OCI-LY7 (cell line): Measurements from ENCODE around the gene C14orf39. TPM values are rescaled to one million over a fixed set of nuclear protein-coding genes. Genes with fewer than 3 reads are reported as not detected.

ENCODE experiments used
- BruUV-seq: library from RNA; stranded (reverse); fragments of 400-500 nt; replicated peaks from 2 replicates; lab custom pipeline; 2021; lab: Mats Ljungman, UMichigan
- CTCF ChIA-PET: fragments of 300-600 bp; sonication (Branson Sonifier 250); formaldehyde crosslinking; loops from one replicate; lab custom pipeline; 2022; ENCODE audit warnings: antibody characterized with exemption; ENCODE audit not compliant: unreplicated experiment; lab: Charles Lee
- POLR2A ChIA-PET: fragments of 300-600 bp; sonication (Branson Sonifier 250); formaldehyde crosslinking; loops from one replicate; lab custom pipeline; 2022; ENCODE audit warnings: antibody characterized with exemption; lab: Charles Lee
- DNase-seq: peaks from one replicate; pipeline ENCODE4 v3.0.0-alpha.2; 2015; ENCODE audit warnings: low spot score
- H2AFZ ChIP-seq: fragments of 200-600 bp; sonication (generic), shearing (Covaris generic); 2 replicates; pipeline ENCODE4 v1.6.1; 2014; ENCODE audit warnings: mild to moderate bottlenecking, antibody characterized with exemption, low read length, moderate library complexity
- H3K27ac ChIP-seq: fragments of 200-600 bp; sonication (generic); 2 replicates; pipeline ENCODE4 v1.5.1; 2014; ENCODE audit warnings: mixed run types, low read depth, mild to moderate bottlenecking, moderate library complexity, low read length, inconsistent platforms; ENCODE audit not compliant: poor library complexity, severe bottlenecking
- H3K36me3 ChIP-seq: fragments of 200-600 bp; sonication (generic); 2 replicates; pipeline ENCODE4 v1.6.1; 2014; ENCODE audit warnings: mild to moderate bottlenecking, antibody characterized with exemption, low read length, moderate library complexity, mixed read lengths; ENCODE audit not compliant: insufficient read depth
- H3K4me1 ChIP-seq: fragments of 200-600 bp; sonication (generic); 2 replicates; pipeline ENCODE4 v1.5.1; 2014; ENCODE audit warnings: mild to moderate bottlenecking, low read length; ENCODE audit not compliant: insufficient read depth, poor library complexity, severe bottlenecking
- H3K4me2 ChIP-seq: fragments of 200-600 bp; sonication (generic); 2 replicates; pipeline ENCODE4 v1.6.1; 2014; ENCODE audit warnings: mild to moderate bottlenecking, low read length
- H3K4me3 ChIP-seq: fragments of 200-600 bp; sonication (generic); 2 replicates; pipeline ENCODE4 v1.5.1; 2014; ENCODE audit warnings: mild to moderate bottlenecking, low read depth, low read length; ENCODE audit not compliant: poor library complexity, severe bottlenecking
- H3K79me2 ChIP-seq: fragments of 200-600 bp; sonication (generic); 2 replicates; pipeline ENCODE4 v1.6.1; 2016; ENCODE audit warnings: low read depth, mild to moderate bottlenecking, low read length, moderate library complexity, mixed read lengths; ENCODE audit not compliant: insufficient read depth
- H3K9me2 ChIP-seq: fragments of 200-600 bp; sonication (generic); 2 replicates; pipeline ENCODE4 v1.6.1; 2016; ENCODE audit warnings: mild to moderate bottlenecking, low read length, mixed read lengths; ENCODE audit not compliant: insufficient read depth
- H3K9me3 ChIP-seq: fragments of 200-600 bp; sonication (generic); 2 replicates; pipeline ENCODE4 v1.6.1; 2014; ENCODE audit warnings: mild to moderate bottlenecking, mixed run types, low read length, mixed read lengths
- H4K20me1 ChIP-seq: fragments of 200-600 bp; sonication (generic); 2 replicates; pipeline ENCODE4 v1.6.1; 2014; ENCODE audit warnings: mild to moderate bottlenecking, antibody characterized with exemption, low read length, moderate library complexity, mixed read lengths; ENCODE audit not compliant: insufficient read depth
- CTCF ChIP-seq: fragments of 200-600 bp; sonication (generic); conservative IDR thresholded peaks from 2 replicates; pipeline ENCODE4 v1.5.1; 2014; ENCODE audit warnings: mild to moderate bottlenecking, antibody characterized with exemption, low read length, moderate library complexity, mixed read lengths
- EZH2phosphoT487 ChIP-seq: fragments of 200-600 bp; sonication (generic); IDR thresholded peaks from 2 replicates; pipeline ENCODE4 v1.6.1; 2018; ENCODE audit warnings: low read depth, borderline replicate concordance, mild to moderate bottlenecking, mixed run types, antibody characterized with exemption, low read length, moderate library complexity, mixed read lengths
- intact Hi-C: fragments of 100-400 bp; cut with micrococcal nuclease; formaldehyde crosslinking; loops from one replicate; pipeline ENCODE4 v1.10.0; 2022; ENCODE audit not compliant: unreplicated experiment
- total RNA-seq, 2 experiments: library from RNA; depleted of rRNA in 1 of 2; stranded (reverse); fragments of >200 nt in 1 of 2; shearing (Covaris generic) in 1 of 2; gene quantifications; 2 replicates each; pipeline ENCODE4 v1.2.3, GENCODE V29; 2014 to 2022

C14orf39 gene
- total RNA-seq, 2 experiments from 2014 or later, result not detected

- intact Hi-C loops, result no loop called here
- H4K20me1 ChIP-seq, result no peaks in the 10 kb centered on the region
- no peak for DNase-seq
- H3K9me2 ChIP-seq, result no peaks in the 10 kb centered on the region
- H2AFZ ChIP-seq, result no peak overlapping the region
- H3K36me3 ChIP-seq, result no peaks in the 10 kb centered on the region
- no peak overlapping the region for H3K27ac ChIP-seq
- TF ChIP-seq CTCF, result no peak
- TF ChIP-seq EZH2phosphoT487, result no peak
- no peaks in the 10 kb centered on the region for H3K79me2 ChIP-seq
- H3K9me3 ChIP-seq, result no peaks in the 10 kb centered on the region
- no TSS peak for BruUV-seq
- H3K4me1 ChIP-seq, result no peaks in the 10 kb centered on the region
- H3K4me3 ChIP-seq, result no peak overlapping the region
- no peak overlapping the region for H3K4me2 ChIP-seq
- ChIA-PET CTCF (no interaction called here), POLR2A (interaction anchor here (0.6 kb wide), 1 partner anchor 15 kb away, joined by 3 read pairs; no protein-coding TSS in a partner anchor)
Measured at GRCh38 chr14:60508363-60508706, 22.5 kb upstream of the C14orf39 start.

DNA sequence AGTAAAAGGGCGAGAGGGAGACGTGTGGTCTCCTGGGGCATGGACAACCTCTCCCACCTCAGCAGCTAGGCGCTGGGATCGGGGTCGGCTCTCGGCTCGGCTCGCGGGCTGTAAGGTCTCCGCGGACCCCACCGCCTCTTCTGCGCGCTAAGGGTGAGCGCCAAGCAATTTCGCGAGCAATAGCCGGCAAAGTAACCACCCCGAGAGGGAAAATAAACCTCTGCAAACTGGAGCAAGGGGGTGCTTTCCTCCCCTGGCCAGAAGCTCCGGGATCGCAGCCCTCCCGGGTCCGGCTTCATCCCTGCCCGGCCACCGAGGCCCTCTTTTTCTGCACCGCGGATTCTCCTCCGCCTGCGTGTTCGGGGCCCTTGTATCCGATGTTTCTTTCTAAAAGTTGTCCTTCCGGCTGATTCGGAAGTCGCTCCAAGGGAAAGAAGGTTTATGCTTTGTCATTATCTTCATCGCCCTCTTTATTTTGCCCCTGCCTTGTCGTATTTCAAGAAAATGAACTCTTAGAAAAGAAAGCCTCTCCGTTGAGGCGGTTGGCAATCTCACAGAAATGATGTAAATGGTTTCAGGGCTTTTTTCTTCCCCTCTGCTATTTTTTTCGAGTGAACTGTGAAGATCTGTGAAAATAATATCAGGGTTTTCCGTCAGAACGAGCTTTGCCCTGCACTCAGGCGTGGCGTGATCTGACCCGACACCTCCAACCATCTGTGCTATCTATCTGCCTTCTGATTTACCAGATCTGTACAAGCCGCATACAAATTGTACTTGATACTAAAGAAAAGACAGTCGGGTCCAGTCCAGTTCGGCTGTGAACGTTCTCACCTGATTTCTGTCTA, 21.3 kb upstream of the C14orf39 start:
- intact Hi-C loops, result no loop called here
- BruUV-seq, result no TSS peak
- H3K36me3 ChIP-seq, result no peaks in the 10 kb centered on the region
- no peaks in the 10 kb centered on the region for H3K79me2 ChIP-seq
- H3K9me3 ChIP-seq, result no peaks in the 10 kb centered on the region
- no peak overlapping the region for H3K4me3 ChIP-seq
- ChIA-PET CTCF (interaction anchor here (0.6 kb wide), 1 partner anchor 49 kb away, joined by 3 read pairs; no protein-coding TSS in a partner anchor), POLR2A (no interaction called here)
- H3K27ac ChIP-seq, result no peak overlapping the region
- no peaks in the 10 kb centered on the region for H4K20me1 ChIP-seq
- H3K9me2 ChIP-seq, result no peaks in the 10 kb centered on the region
- H3K4me2 ChIP-seq, result no peak overlapping the region
- H2AFZ ChIP-seq, result no peak overlapping the region
- no peak for DNase-seq
- TF ChIP-seq CTCF (no peak), EZH2phosphoT487 (no peak)
- H3K4me1 ChIP-seq, result no peaks in the 10 kb centered on the region

DNA sequence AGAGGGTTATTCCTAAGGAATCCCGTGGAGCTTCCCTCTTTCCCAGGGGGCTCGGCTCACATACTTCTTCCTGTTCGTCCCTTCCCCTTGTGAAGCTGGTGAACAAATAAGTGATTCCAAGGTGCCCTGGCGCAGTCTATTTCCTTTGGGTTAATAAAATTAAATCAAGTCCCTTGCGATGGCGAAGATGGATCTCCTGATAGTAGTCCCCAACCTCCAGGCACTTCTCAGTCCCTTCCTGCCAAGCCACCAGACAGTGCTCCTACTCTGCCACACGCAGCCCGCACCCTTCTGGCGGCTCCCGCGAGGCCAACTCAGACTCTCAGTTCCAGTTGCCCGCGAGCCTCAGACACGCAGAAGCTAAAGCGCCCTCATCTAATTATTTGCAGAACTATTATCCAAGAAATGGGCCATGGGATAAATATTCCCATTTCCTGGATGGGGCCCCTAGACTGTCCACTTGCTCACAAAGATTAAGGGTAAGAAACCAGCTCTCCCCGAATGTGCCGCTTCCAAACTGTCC, 20.7 kb upstream of the C14orf39 start:
- H3K79me2 ChIP-seq, result no peaks in the 10 kb centered on the region
- no peak overlapping the region for H3K4me3 ChIP-seq
- H3K9me2 ChIP-seq, result no peaks in the 10 kb centered on the region
- H3K4me1 ChIP-seq, result no peaks in the 10 kb centered on the region
- H4K20me1 ChIP-seq, result no peaks in the 10 kb centered on the region
- DNase-seq, result no peak
- no peak overlapping the region for H3K27ac ChIP-seq
- H2AFZ ChIP-seq, result no peak overlapping the region
- intact Hi-C loops, result no loop called here
- TF ChIP-seq EZH2phosphoT487 (no peak), CTCF (no peak)
- CTCF ChIA-PET, result interaction anchor here (0.6 kb wide), 1 partner anchor 49 kb away, joined by 3 read pairs; no protein-coding TSS in a partner anchor
- POLR2A ChIA-PET, result no interaction called here
- no peak overlapping the region for H3K4me2 ChIP-seq
- no TSS peak for BruUV-seq
- no peaks in the 10 kb centered on the region for H3K9me3 ChIP-seq
- H3K36me3 ChIP-seq, result no peaks in the 10 kb centered on the region
